HUES6 (cell line): ENCODE results near the gene HCN2.
"Not testable (repeated sequence)": the region's sequence is repeated elsewhere in the genome, so short reads cannot be mapped to it uniquely, and the experiment has no call there.

Experiments used
- H3K27ac ChIP-seq: 2 replicates; pipeline ENCODE4 v1.7.0; 2013; ENCODE audit warnings: low read depth, mild to moderate bottlenecking, low read length, inconsistent platforms
- H3K27me3 ChIP-seq: 2 replicates; pipeline ENCODE4 v1.6.1; 2013; ENCODE audit warnings: low read length; ENCODE audit not compliant: control insufficient read depth, insufficient read depth
- H3K36me3 ChIP-seq: 2 replicates; pipeline ENCODE4 v1.6.1; 2013; ENCODE audit warnings: low read length; ENCODE audit not compliant: control insufficient read depth, insufficient read depth
- H3K4me1 ChIP-seq: 2 replicates; pipeline ENCODE4 v1.6.1; 2013; ENCODE audit warnings: low read length; ENCODE audit not compliant: control insufficient read depth, insufficient read depth
- H3K4me3 ChIP-seq: 2 replicates; pipeline ENCODE4 v1.5.1; 2013; ENCODE audit warnings: low read depth, low read length
- H3K9ac ChIP-seq: one replicate; pipeline ENCODE4 v1.6.1; 2013; ENCODE audit warnings: mild to moderate bottlenecking, low read length
- H3K9me3 ChIP-seq: 2 replicates; pipeline ENCODE4 v1.6.1; 2013; ENCODE audit warnings: low read depth, low read length; ENCODE audit not compliant: control insufficient read depth, insufficient read depth

The HCN2 gene

GRCh38 chr19:580274-580835 lies 9.3 kb upstream of the HCN2 start:
- no peak overlapping the region for H3K27ac ChIP-seq
- no peak overlapping the region for H3K9ac ChIP-seq
- H3K36me3 ChIP-seq, result peaks cover 58% of the 10 kb centered on the region
- H3K4me3 ChIP-seq, result no peak overlapping the region
- H3K4me1 ChIP-seq, result peaks cover 13% of the 10 kb centered on the region
- H3K27me3 ChIP-seq, result no peaks in the 10 kb centered on the region
- no peaks in the 10 kb centered on the region for H3K9me3 ChIP-seq

GRCh38 chr19:581399-582111 lies 8.1 kb upstream of the HCN2 start:
- Histone ChIP-seq H3K27me3 (no peaks in the 10 kb centered on the region), H3K4me3 (no peak overlapping the region), H3K36me3 (peaks cover 53% of the 10 kb centered on the region), H3K9me3 (no peaks in the 10 kb centered on the region), H3K4me1 (0 out of 2 replicates have a peak, but pooled peaks cover 5% of the 10 kb centered on the region), H3K9ac (no peak overlapping the region), H3K27ac (no peak overlapping the region)

GRCh38 chr19:582497-583197 lies 7.0 kb upstream of the HCN2 start:
- Histone ChIP-seq H3K4me1 (no peaks in the 10 kb centered on the region), H3K9me3 (no peaks in the 10 kb centered on the region), H3K9ac (no peak overlapping the region), H3K36me3 (peaks cover 44% of the 10 kb centered on the region), H3K27me3 (no peaks in the 10 kb centered on the region), H3K27ac (no peak overlapping the region), H3K4me3 (no peak overlapping the region)

- Histone ChIP-seq H3K27me3 (peaks cover 7% of the 10 kb centered on the region), H3K4me1 (peaks cover 2% of the 10 kb centered on the region), H3K9ac (no peak overlapping the region), H3K27ac (no peak overlapping the region), H3K9me3 (no peaks in the 10 kb centered on the region), H3K36me3 (peaks cover 37% of the 10 kb centered on the region), H3K4me3 (no peak overlapping the region)
Measured at GRCh38 chr19:583198-583967, 6.3 kb upstream of the HCN2 start.

- H3K27me3 ChIP-seq, result peaks cover 12% of the 10 kb centered on the region
- no peak overlapping the region for H3K9ac ChIP-seq
- H3K27ac ChIP-seq, result no peak overlapping the region
- no peaks in the 10 kb centered on the region for H3K9me3 ChIP-seq
- H3K4me3 ChIP-seq, result no peak overlapping the region
- H3K36me3 ChIP-seq, result peaks cover 35% of the 10 kb centered on the region
- peaks cover 7% of the 10 kb centered on the region for H3K4me1 ChIP-seq
Measured at GRCh38 chr19:583968-584239, 5.8 kb upstream of the HCN2 start.

- H3K27me3 ChIP-seq, result peaks cover 17% of the 10 kb centered on the region
- H3K27ac ChIP-seq, result no peak overlapping the region
- H3K4me1 ChIP-seq, result peaks cover 11% of the 10 kb centered on the region
- H3K9me3 ChIP-seq, result no peaks in the 10 kb centered on the region
- H3K36me3 ChIP-seq, result peaks cover 30% of the 10 kb centered on the region
- H3K9ac ChIP-seq, result no peak overlapping the region
- H3K4me3 ChIP-seq, result no peak overlapping the region
Measured at GRCh38 chr19:584240-585001, 5.3 kb upstream of the HCN2 start.

- not testable (repeated sequence) for H3K27ac ChIP-seq, H3K9me3 ChIP-seq, H3K4me3 ChIP-seq, H3K9ac ChIP-seq
- Histone ChIP-seq H3K36me3 (peaks cover 23% of the 10 kb centered on the region), H3K27me3 (peaks cover 18% of the 10 kb centered on the region), H3K4me1 (peaks cover 11% of the 10 kb centered on the region)
Measured at GRCh38 chr19:585146-585545, 4.5 kb upstream of the HCN2 start.

GRCh38 chr19:585551-586110 lies 4.0 kb upstream of the HCN2 start:
- Histone ChIP-seq H3K4me1 (peaks cover 11% of the 10 kb centered on the region), H3K36me3 (peaks cover 18% of the 10 kb centered on the region), H3K9me3 (no peaks in the 10 kb centered on the region), H3K4me3 (no peak overlapping the region), H3K9ac (no peak overlapping the region), H3K27ac (no peak overlapping the region), H3K27me3 (peaks cover 23% of the 10 kb centered on the region)

GRCh38 chr19:588093-588740 lies 1.5 kb upstream of the HCN2 start:
- peak overlapping the region; percentile 35 for H3K9ac ChIP-seq
- H3K27me3 ChIP-seq, result peaks cover 49% of the 10 kb centered on the region
- peak overlapping the region; percentile 52 for H3K4me3 ChIP-seq
- H3K9me3 ChIP-seq, result no peaks in the 10 kb centered on the region
- no peak overlapping the region for H3K27ac ChIP-seq
- peaks cover 13% of the 10 kb centered on the region for H3K4me1 ChIP-seq
- H3K36me3 ChIP-seq, result no peaks in the 10 kb centered on the region; the same call in 1 of the 2 replicates
